ENCODE measurements around the gene XXYLT1.

XXYLT1 gene

GRCh38 chr3:195036203-195036505 is 234.8 kb downstream of the XXYLT1 start:
- Mint-ChIP-seq H3K9me3 (no peaks in the 10 kb centered on the region), H3K4me1 (no peaks in the 10 kb centered on the region), H3K4me3 (no peak overlapping the region), H3K36me3 (no peaks in the 10 kb centered on the region), H3K27me3 (peaks cover 2% of the 10 kb centered on the region), H3K27ac (no peak overlapping the region)

- no peak overlapping the region for H3K27ac Mint-ChIP-seq
- H3K9me3 Mint-ChIP-seq = no peaks in the 10 kb centered on the region
- H3K36me3 Mint-ChIP-seq = no peaks in the 10 kb centered on the region
- peaks cover 2% of the 10 kb centered on the region for H3K27me3 Mint-ChIP-seq
- no peaks in the 10 kb centered on the region for H3K4me1 Mint-ChIP-seq
- no peak overlapping the region for H3K4me3 Mint-ChIP-seq
Observed at GRCh38 chr3:195035345-195036202, 235.4 kb downstream of the XXYLT1 start.

GRCh38 chr3:195034541-195034940 is 236.4 kb downstream of the XXYLT1 start:
- H3K36me3 Mint-ChIP-seq = no peaks in the 10 kb centered on the region
- H3K27ac Mint-ChIP-seq = peak overlapping the region; percentile 23
- H3K4me3 Mint-ChIP-seq = no peak overlapping the region
- H3K9me3 Mint-ChIP-seq = no peaks in the 10 kb centered on the region
- peaks cover 2% of the 10 kb centered on the region for H3K27me3 Mint-ChIP-seq
- no peaks in the 10 kb centered on the region for H3K4me1 Mint-ChIP-seq

GRCh38 chr3:195034101-195034500 is 236.9 kb downstream of the XXYLT1 start:
- no peaks in the 10 kb centered on the region for H3K4me1 Mint-ChIP-seq
- no peak overlapping the region for H3K4me3 Mint-ChIP-seq
- peaks cover 2% of the 10 kb centered on the region for H3K27me3 Mint-ChIP-seq
- no peaks in the 10 kb centered on the region for H3K9me3 Mint-ChIP-seq
- H3K27ac Mint-ChIP-seq = peak overlapping the region; percentile 23
- no peaks in the 10 kb centered on the region for H3K36me3 Mint-ChIP-seq

GRCh38 chr3:195033531-195034091 is 237.3 kb downstream of the XXYLT1 start:
- no peaks in the 10 kb centered on the region for H3K9me3 Mint-ChIP-seq
- peaks cover 2% of the 10 kb centered on the region for H3K27me3 Mint-ChIP-seq
- H3K36me3 Mint-ChIP-seq = no peaks in the 10 kb centered on the region
- no peaks in the 10 kb centered on the region for H3K4me1 Mint-ChIP-seq
- H3K27ac Mint-ChIP-seq = no peak overlapping the region
- H3K4me3 Mint-ChIP-seq = no peak overlapping the region

GRCh38 chr3:195032955-195033354 is 238.0 kb downstream of the XXYLT1 start:
- Mint-ChIP-seq H3K4me1 (no peaks in the 10 kb centered on the region), H3K27ac (no peak overlapping the region), H3K27me3 (no peaks in the 10 kb centered on the region), H3K36me3 (no peaks in the 10 kb centered on the region), H3K9me3 (no peaks in the 10 kb centered on the region), H3K4me3 (no peak overlapping the region)

GRCh38 chr3:195032106-195032759 is 238.7 kb downstream of the XXYLT1 start:
- H3K27ac Mint-ChIP-seq = no peak overlapping the region
- H3K36me3 Mint-ChIP-seq = no peaks in the 10 kb centered on the region
- no peaks in the 10 kb centered on the region for H3K4me1 Mint-ChIP-seq
- no peaks in the 10 kb centered on the region for H3K27me3 Mint-ChIP-seq
- no peak overlapping the region for H3K4me3 Mint-ChIP-seq
- no peaks in the 10 kb centered on the region for H3K9me3 Mint-ChIP-seq

- no peaks in the 10 kb centered on the region for H3K9me3 Mint-ChIP-seq
- H3K4me3 Mint-ChIP-seq = no peak overlapping the region
- no peaks in the 10 kb centered on the region for H3K27me3 Mint-ChIP-seq
- H3K27ac Mint-ChIP-seq = no peak overlapping the region
- H3K4me1 Mint-ChIP-seq = no peaks in the 10 kb centered on the region
- no peaks in the 10 kb centered on the region for H3K36me3 Mint-ChIP-seq
Observed at GRCh38 chr3:195031574-195032003, 239.4 kb downstream of the XXYLT1 start.

- no peaks in the 10 kb centered on the region for H3K4me1 Mint-ChIP-seq
- no peaks in the 10 kb centered on the region for H3K9me3 Mint-ChIP-seq
Observed at GRCh38 chr3:195030791-195031321, 240.1 kb downstream of the XXYLT1 start.

GRCh38 chr3:195028877-195029606 is 241.9 kb downstream of the XXYLT1 start:
- no peaks in the 10 kb centered on the region for H3K36me3 Mint-ChIP-seq
- no peaks in the 10 kb centered on the region for H3K4me1 Mint-ChIP-seq
- no peaks in the 10 kb centered on the region for H3K9me3 Mint-ChIP-seq
- no peak overlapping the region for H3K4me3 Mint-ChIP-seq
- H3K27me3 Mint-ChIP-seq = no peaks in the 10 kb centered on the region
- H3K27ac Mint-ChIP-seq = no peak overlapping the region

More at GRCh38 chr3:195030791-195031321, 240.1 kb downstream of the XXYLT1 start:
- Mint-ChIP-seq H3K27me3 (no peaks in the 10 kb centered on the region), H3K4me3 (no peak overlapping the region), H3K27ac (no peak overlapping the region), H3K36me3 (no peaks in the 10 kb centered on the region)

GRCh38 chr3:195025884-195026200 is 245.1 kb downstream of the XXYLT1 start:
- H3K36me3 Mint-ChIP-seq = no peaks in the 10 kb centered on the region
- H3K27me3 Mint-ChIP-seq = peaks cover 4% of the 10 kb centered on the region
- no peaks in the 10 kb centered on the region for H3K9me3 Mint-ChIP-seq
- no peak overlapping the region for H3K27ac Mint-ChIP-seq
- no peak overlapping the region for H3K4me3 Mint-ChIP-seq
- no peaks in the 10 kb centered on the region for H3K4me1 Mint-ChIP-seq

- Mint-ChIP-seq H3K27me3 (peaks cover 4% of the 10 kb centered on the region), H3K9me3 (no peaks in the 10 kb centered on the region), H3K27ac (no peak overlapping the region), H3K36me3 (no peaks in the 10 kb centered on the region), H3K4me1 (no peaks in the 10 kb centered on the region), H3K4me3 (no peak overlapping the region)
Observed at GRCh38 chr3:195025056-195025883, 245.7 kb downstream of the XXYLT1 start.

GRCh38 chr3:195023989-195024388 is 247.0 kb downstream of the XXYLT1 start:
- Mint-ChIP-seq H3K27me3 (peaks cover 9% of the 10 kb centered on the region), H3K9me3 (no peaks in the 10 kb centered on the region), H3K4me3 (no peak overlapping the region), H3K36me3 (no peaks in the 10 kb centered on the region), H3K27ac (no peak overlapping the region), H3K4me1 (no peaks in the 10 kb centered on the region)

GRCh38 chr3:195023576-195023975 is 247.4 kb downstream of the XXYLT1 start:
- H3K9me3 Mint-ChIP-seq = no peaks in the 10 kb centered on the region
- H3K27ac Mint-ChIP-seq = no peak overlapping the region
- H3K4me3 Mint-ChIP-seq = no peak overlapping the region
- no peaks in the 10 kb centered on the region for H3K4me1 Mint-ChIP-seq
- peaks cover 9% of the 10 kb centered on the region for H3K27me3 Mint-ChIP-seq
- H3K36me3 Mint-ChIP-seq = no peaks in the 10 kb centered on the region

GRCh38 chr3:195021692-195022091 is 249.3 kb downstream of the XXYLT1 start:
- peaks cover 9% of the 10 kb centered on the region for H3K27me3 Mint-ChIP-seq
- H3K9me3 Mint-ChIP-seq = no peaks in the 10 kb centered on the region
- H3K4me3 Mint-ChIP-seq = no peak overlapping the region
- H3K4me1 Mint-ChIP-seq = no peaks in the 10 kb centered on the region
- H3K27ac Mint-ChIP-seq = no peak overlapping the region
- no peaks in the 10 kb centered on the region for H3K36me3 Mint-ChIP-seq

All from activated naive CD4-positive, alpha-beta T cell treated with anti-CD3 and anti-CD28 coated beads, Interleukin-2, amount 50 U/mL, for 24 hours (primary cell).